Stimulated activated CD4-positive, alpha-beta T cell treated with anti-CD3 and anti-CD28 coated beads, Interleukin-4, amount 100 ng/mL, for 4 hours (primary cell): ENCODE measurements around the gene CERCAM.

Source experiments
- DNase-seq, 2 experiments: peaks; one replicate each; pipeline ENCODE4 v3.0.0-alpha.2; 2020

CERCAM gene

DNA sequence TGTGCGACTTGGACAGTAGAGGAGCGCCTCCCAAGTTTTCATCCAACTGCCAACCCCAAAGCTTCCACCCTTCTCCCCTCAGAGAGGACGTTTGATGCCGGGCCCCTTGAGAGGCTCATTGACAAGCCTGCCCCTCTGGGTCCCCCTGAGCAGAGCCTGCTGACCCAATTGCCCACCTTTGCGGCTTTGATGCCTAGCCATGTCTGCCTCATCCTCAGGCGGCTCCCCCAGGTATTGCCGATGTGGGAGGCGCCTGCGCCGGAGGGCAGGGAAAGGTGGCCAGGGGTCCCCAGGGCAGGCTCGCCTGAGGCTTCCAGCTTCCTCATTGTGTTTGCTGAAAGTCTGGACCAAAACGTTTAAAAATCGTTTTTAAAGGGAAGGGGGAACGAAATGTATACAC, 36.5 kb downstream of the CERCAM start:
- no peak for DNase-seq

DNA sequence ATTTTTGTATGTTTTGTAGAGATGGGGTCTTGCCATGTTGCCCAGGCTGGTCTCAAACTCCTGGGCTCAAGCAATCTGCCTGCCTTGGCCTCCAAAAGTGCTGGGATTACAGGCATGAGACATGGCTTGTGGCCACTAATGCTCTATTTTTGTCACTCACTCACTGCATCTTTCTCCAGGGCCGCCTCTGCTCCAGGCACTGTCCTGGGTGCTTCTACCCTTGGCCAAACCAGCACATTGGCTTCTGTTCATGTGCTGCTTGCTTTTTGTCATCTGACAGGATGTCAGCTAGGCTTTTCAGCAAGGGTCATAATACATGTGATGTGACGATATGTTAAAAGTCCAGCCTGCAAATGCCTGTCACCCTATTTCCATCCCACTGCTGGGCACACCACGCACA, 38.4 kb downstream of the CERCAM start:
- DNase-seq = no peak

DNA sequence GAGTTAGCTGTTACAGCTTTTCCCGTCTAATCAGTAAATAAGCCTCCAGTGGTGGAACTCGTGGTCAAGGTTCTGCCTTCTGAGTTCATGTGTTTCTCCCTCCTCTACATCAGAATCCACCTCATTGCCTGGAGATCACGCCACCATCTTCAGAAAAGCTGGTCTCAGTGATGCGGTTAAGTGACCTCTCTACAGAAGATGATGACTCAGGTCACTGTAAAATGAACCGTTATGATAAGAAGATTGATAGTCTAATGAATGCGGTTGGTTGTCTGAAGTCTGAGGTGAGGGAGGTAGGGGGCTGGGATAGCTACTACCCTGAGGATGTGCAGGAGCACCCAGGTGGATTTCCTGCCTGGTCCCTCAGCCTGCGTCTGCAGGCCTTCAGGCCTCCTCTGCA, 48.4 kb downstream of the CERCAM start:
- DNase-seq = no peak

- no peak for DNase-seq
Measured at GRCh38 chr9:128470560-128470959, 49.9 kb downstream of the CERCAM start.

- no peak for DNase-seq
Measured at GRCh38 chr9:128473104-128473503, 52.4 kb downstream of the CERCAM start.

DNA sequence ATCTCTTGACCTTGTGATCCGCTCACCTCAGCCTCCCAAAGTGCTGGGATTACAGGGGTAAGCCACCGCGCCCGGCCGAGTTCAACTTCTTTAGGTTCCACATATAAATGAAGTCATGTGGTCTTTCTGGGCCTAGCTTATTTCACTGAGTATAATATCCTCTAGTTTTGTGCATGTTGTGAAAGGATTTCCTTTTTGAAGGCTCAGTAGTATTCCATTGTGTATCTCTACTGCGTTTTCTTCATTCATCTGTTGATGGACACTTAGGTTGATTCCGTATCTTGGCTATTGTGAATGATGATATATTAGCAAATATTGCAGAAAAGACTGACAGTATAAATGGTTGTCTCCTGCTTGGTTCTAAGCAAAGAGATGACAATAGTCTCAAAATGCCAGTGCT, 55.2 kb downstream of the CERCAM start:
- DNase-seq = no peak

- DNase-seq = no peak
Measured at GRCh38 chr9:128479262-128479661, 58.6 kb downstream of the CERCAM start.

GRCh38 chr9:128481561-128481960, 60.9 kb downstream of the CERCAM start:
- no peak for DNase-seq

- no peak for DNase-seq
Measured at GRCh38 chr9:128482186-128482585, 61.5 kb downstream of the CERCAM start.

- DNase-seq = no peak
Measured at GRCh38 chr9:128484686-128485413, 64.2 kb downstream of the CERCAM start.

GRCh38 chr9:128485414-128485855, 64.8 kb downstream of the CERCAM start:
- no peak for DNase-seq

GRCh38 chr9:128486201-128486600, 65.5 kb downstream of the CERCAM start:
- DNase-seq = no peak
